ENCODE results near the gene SYNGR3.
"Not testable (repeated sequence)": the region's sequence is repeated elsewhere in the genome, so short reads cannot be mapped to it uniquely, and the experiment has no call there.

The SYNGR3 gene

DNA sequence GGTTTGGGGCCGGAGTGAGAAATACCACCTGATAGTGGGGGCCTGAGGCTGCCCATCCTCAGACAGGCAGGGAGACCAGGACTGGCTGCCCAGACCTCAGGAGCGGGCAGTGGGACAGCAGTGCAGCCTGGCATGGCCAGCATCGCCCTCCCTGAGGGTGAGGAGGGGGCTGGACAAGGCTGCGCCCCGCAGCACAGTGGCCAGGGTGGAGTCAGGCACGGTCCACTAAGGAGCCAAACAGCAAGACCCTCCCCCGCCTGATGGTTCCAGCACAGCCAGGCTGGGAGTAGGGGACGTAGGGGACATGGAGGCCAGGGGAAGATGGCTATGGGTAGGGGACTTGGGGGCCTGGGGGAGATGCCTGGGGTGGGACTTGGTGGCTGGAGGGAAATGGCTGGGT lies 16.5 kb downstream of the SYNGR3 start:
- TF ChIP-seq, protein P1, sequence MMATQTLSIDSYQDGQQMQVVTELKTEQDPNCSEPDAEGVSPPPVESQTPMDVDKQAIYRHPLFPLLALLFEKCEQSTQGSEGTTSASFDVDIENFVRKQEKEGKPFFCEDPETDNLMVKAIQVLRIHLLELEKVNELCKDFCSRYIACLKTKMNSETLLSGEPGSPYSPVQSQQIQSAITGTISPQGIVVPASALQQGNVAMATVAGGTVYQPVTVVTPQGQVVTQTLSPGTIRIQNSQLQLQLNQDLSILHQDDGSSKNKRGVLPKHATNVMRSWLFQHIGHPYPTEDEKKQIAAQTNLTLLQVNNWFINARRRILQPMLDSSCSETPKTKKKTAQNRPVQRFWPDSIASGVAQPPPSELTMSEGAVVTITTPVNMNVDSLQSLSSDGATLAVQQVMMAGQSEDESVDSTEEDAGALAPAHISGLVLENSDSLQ (IDR thresholded peaks at IDR 0.05): no peak
- TF ChIP-seq CTBP1 (IDR thresholded peaks at IDR 0.05; ENCODE audit: borderline replicate concordance) (no peak), L3MBTL2 (conservative IDR thresholded peaks at IDR 0.05) (no peak), TARDBP (IDR thresholded peaks at IDR 0.05) (no peak)
- CTCF ChIA-PET: no interaction called here
- no peak for DNase-seq (ENCODE audit: extremely low spot score)
- POLR2A ChIA-PET: interaction anchor here (3.1 kb wide), 1 partner anchor 41 kb away, joined by 23 read pairs; the partner anchor contains the start of gene RPS2

DNA sequence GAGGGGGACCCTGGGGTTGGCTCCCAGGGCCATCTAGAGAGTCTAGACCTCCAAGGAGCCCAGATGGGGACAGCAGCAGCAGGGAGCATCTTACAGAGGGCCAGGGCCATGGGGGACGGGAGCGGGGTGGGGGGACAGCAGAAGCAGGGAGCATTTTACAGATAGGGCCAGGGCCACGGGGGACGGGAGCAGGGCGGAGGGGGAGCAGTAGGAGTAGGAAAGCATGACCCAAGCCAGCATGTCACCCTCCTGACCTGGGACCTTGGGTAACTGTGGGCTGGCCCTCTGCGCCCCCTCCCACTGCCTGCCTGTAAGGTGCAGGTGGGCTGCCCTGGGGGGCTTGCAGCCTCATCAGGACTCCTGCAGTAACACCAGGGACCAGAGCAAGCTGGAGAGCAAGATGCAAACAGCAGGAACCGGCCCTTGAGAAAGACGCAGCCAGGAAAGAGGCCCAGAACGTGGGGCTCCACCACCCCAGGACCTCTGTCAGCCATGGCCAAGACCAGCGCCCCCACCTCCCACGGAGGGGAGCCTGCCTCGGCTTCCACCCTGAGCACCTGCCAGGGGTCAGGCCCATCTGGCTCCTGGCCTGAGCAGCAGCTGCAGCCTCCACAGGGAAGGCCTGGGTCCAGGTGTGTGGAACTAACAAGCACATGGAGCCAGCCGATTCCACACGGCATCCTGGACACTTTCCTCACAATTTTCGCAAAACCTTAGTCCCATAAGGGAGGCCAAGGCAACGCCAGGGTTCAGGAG lies 17.5 kb downstream of the SYNGR3 start:
- DNase-seq (ENCODE audit: extremely low spot score): no peak
- no peak for TF ChIP-seq ARNT (IDR thresholded peaks at IDR 0.05)
- ChIA-PET CTCF (interaction anchor here (0.6 kb wide), 1 partner anchor 134 kb away, joined by 3 read pairs; no protein-coding TSS in a partner anchor), POLR2A (interaction anchor here (0.8 to 2.2 kb wide), 4 partner anchors 9 to 42 kb away, joined by 3 to 12 read pairs (median 4); partner anchors contain the start of gene RPS2)

DNA sequence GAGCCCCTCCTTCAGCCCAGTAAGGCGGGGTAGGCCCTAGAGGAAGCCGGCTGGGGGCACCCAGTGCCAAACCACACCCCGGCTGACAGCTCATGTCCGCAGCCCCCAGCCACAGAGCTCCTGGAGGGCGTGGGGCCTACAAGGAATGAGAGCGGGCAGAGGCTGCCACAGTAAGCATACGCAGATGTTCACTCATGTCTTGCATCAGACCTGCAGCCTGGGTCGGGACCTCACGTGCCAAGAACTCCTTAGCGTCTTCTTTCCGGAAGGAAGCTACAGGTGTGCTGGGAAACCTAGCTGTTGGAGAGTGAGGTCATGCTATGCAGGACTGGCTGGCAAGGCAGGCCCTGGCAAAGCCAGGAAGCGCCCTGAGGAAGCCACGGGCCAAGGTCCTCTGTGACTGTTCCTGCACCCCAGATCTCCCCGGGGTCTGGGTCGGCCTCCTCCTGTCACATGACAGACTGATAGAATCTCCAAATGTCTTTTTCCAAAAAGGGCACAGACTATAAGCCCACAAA lies 18.3 kb downstream of the SYNGR3 start:
- ChIA-PET POLR2A (interaction anchor here (0.8 to 2.2 kb wide), 8 partner anchors 8 to 244 kb away, joined by 3 to 12 read pairs (median 4); partner anchors contain the start of genes ECI1, RPS2 and TRAF7), CTCF (interaction anchor here (0.6 kb wide), 1 partner anchor 133 kb away, joined by 3 read pairs; no protein-coding TSS in a partner anchor)
- DNase-seq (ENCODE audit: extremely low spot score): no peak

DNA sequence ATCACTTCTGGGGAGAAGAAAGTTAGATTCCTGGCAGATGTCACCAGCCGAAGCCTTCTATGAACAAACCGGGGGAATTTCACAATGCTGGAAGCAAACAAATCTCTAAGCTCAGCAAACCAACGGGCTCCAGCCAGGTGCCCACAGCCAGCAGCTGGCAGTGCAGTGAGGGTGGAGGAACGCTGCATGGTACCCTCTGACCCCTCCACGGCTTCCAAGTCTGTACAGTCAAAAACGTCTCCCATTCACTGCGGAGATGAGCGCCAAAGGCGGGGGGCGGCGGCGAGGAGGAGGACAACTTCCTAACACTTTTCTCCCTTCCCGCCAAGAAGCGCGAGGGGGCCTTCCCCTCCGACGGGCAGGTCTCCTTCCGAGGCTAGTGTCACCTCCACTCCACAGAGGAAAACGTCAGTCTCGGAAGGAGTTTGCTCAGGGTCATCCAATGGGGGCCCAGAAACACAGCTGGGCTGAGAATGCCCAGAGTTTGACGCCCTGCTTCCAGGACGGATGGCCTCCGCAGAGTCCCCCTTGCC lies 18.9 kb downstream of the SYNGR3 start:
- ChIA-PET POLR2A (interaction anchor here (0.6 to 2.2 kb wide), 11 partner anchors 8 to 243 kb away, joined by 3 to 12 read pairs (median 3); partner anchors contain the start of genes ECI1, NHERF2, NPW and RPS2), CTCF (interaction anchor here (0.6 kb wide), 1 partner anchor 145 kb away, joined by 4 read pairs; no protein-coding TSS in a partner anchor)
- TF ChIP-seq L3MBTL2 (conservative IDR thresholded peaks at IDR 0.05) (peak; percentile 97), CTBP1 (IDR thresholded peaks at IDR 0.05; ENCODE audit: borderline replicate concordance) (no peak), FOXK2 (IDR thresholded peaks at IDR 0.05) (no peak), NFRKB (IDR thresholded peaks at IDR 0.05) (no peak), LEF1 (IDR thresholded peaks at IDR 0.05; ENCODE audit: borderline replicate concordance) (no peak)
- TF ChIP-seq, protein P1 (IDR thresholded peaks at IDR 0.05): no peak
- DNase-seq (ENCODE audit: extremely low spot score): no peak

More for the DNA sequence above, 18.3 kb downstream of the SYNGR3 start:
- TF ChIP-seq CTBP1 (IDR thresholded peaks at IDR 0.05; ENCODE audit: borderline replicate concordance) (no peak), ELF4 (IDR thresholded peaks at IDR 0.05) (no peak), FOXA1 (IDR thresholded peaks at IDR 0.05) (no peak), FOXK2 (IDR thresholded peaks at IDR 0.05) (no peak), SUZ12 (IDR thresholded peaks at IDR 0.05) (no peak)

DNA sequence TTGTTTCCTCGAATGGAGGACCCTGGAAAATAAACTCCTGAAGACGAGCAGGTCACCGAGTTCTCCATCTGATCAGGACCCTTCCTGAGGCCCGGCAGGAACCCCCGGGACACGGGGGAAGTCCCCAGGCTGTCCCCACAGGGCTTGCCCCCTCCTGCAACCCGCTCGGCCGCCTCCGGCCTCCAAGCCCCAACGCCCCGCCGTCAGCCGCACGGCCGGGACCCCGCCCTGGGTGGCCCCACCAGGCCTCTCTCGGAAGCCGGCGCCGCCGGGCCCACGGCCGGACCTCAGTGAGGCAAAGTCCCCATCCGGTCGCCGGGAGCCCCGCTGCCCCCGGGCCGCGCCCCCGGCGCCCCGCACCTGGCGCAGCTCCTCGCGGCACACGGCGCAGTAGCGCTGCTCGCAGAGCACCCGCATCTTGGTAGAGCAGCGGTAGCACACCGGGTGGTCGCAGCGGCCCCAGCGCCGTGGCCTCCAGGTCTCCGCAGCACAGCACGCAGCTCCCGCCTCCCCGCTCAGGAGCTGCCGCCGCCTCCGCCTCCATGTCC lies 19.5 kb downstream of the SYNGR3 start:
- CTCF ChIA-PET: interaction anchor here (0.6 kb wide), 1 partner anchor 144 kb away, joined by 4 read pairs; no protein-coding TSS in a partner anchor
- DNase-seq (ENCODE audit: extremely low spot score): no peak
- TF ChIP-seq NFRKB (IDR thresholded peaks at IDR 0.05) (no peak), HDGF (IDR thresholded peaks at IDR 0.05; ENCODE audit: borderline replicate concordance) (no peak), SUZ12 (IDR thresholded peaks at IDR 0.05) (no peak), ARNT (IDR thresholded peaks at IDR 0.05) (no peak), LEF1 (IDR thresholded peaks at IDR 0.05; ENCODE audit: borderline replicate concordance) (no peak), SP1 (IDR thresholded peaks at IDR 0.05) (no peak), L3MBTL2 (conservative IDR thresholded peaks at IDR 0.05) (no peak), TARDBP (IDR thresholded peaks at IDR 0.05) (no peak), ELF4 (IDR thresholded peaks at IDR 0.05) (no peak), FOXM1 (IDR thresholded peaks at IDR 0.05; ENCODE audit: borderline replicate concordance) (no peak), ZNF384 (IDR thresholded peaks at IDR 0.05) (no peak), FOXA1 (IDR thresholded peaks at IDR 0.05) (no peak), CTBP1 (IDR thresholded peaks at IDR 0.05; ENCODE audit: borderline replicate concordance) (no peak), FOXK2 (IDR thresholded peaks at IDR 0.05) (no peak), BHLHE40 (IDR thresholded peaks at IDR 0.05; ENCODE audit: borderline replicate concordance) (no peak)
- TF ChIP-seq, protein P1 (IDR thresholded peaks at IDR 0.05): no peak
- POLR2A ChIA-PET: interaction anchor here (0.6 to 2.2 kb wide), 8 partner anchors 10 to 242 kb away, joined by 3 to 12 read pairs (median 4); partner anchors contain the start of genes ECI1, NHERF2, NPW and RPS2

DNA sequence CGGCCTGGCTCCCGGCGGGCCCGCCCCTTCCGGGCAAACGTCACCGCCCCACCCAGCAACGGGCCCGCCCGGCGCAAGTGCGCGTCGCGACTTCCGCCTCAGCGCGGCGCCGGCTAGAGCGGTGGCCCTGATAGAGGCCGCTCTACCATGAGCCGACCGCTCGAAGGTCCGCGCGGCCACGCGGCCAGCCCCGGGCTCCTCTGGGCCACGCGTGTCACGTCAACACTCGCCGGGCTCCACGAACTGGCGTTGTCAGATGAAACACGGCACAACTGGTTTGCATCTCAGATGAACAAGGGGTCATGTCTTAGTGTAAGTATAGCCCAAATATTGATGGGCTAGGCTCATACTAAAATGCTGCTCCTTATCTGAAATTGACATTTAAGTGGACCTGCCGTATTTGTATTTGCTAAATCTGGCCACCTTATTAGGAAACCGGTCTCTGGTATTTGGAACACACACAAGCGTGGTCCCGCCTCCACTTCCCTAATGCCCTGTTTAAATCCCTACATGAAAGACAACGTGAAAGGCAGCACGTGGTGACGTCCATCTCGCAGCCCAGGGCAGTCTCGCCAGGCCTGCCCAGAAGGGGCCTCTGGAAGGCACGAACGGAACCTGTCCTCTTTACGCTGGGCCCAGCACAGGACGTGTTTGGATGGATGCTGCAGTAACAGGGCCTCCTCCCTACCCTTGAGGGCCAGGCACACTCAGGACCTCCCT lies 20.2 kb downstream of the SYNGR3 start, which contains the start of gene ZNF598:
Gene ZNF598, minus strand, starts transcription at position 31 of the 720 bp plus-strand sequence.
- TF ChIP-seq HDGF (IDR thresholded peaks at IDR 0.05; ENCODE audit: borderline replicate concordance): no peak
- TF ChIP-seq L3MBTL2 (conservative IDR thresholded peaks at IDR 0.05): peak; percentile 78
- TF ChIP-seq FOXA1 (IDR thresholded peaks at IDR 0.05): no peak
- POLR2A ChIA-PET: interaction anchor here (1.0 to 2.1 kb wide), 2 partner anchors 28 to 145 kb away, joined by 3 to 9 read pairs; partner anchors contain the start of gene TRAF7
- CTCF ChIA-PET: no interaction called here
- DNase-seq (ENCODE audit: extremely low spot score): peak; percentile 93

DNA sequence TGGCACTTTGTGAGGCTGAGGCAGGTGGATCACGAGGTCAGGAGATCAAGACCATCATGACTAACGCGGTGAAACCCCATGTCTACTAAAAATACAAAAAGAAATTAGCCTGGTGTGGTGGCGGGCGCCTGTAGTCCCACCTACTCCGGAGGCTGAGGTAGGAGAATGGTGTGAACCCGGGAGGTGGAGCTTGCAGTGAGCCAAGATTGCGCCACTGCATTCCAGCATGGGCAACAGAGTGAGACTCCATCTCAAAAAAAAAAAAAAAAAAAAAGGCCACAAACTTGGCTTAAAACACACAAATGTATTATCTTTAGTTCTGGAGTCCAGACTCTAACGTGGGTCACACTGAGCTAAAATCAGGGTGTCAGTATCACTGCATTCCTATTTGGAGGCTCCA lies 22.0 kb downstream of the SYNGR3 start:
- DNase-seq (ENCODE audit: extremely low spot score); CTCF ChIA-PET: not testable (repeated sequence)
- POLR2A ChIA-PET: interaction anchor here (1.0 to 1.6 kb wide), 2 partner anchors 142 to 144 kb away, joined by 3 read pairs; partner anchors contain the start of gene TRAF7

Data from HEK293T (cell line).